ENCODE measurements around the gene LPO.
A peak's percentile ranks its signal among the peaks of the same experiment; 100 is the strongest.

LPO gene

DNA sequence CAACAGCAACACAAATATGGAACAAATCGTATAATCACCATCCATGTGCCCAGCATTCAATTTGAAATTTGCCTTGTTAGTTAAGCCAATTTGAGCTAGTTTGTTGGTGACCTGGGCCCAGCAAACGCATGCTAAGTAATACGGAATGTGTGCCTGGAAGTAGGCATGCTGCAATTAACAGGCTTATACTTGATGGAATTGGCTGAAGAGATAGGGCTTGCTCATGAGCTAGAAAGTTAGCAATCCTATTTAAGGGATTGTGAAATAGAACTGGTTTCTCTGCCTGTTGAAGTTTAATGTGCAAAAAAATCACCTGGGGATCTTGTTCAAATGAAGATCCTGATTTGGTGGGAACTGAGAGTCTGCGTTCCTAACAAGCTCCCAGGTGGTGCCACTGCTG, 8.5 kb upstream of the LPO start:
- no peak for DNase-seq

DNA sequence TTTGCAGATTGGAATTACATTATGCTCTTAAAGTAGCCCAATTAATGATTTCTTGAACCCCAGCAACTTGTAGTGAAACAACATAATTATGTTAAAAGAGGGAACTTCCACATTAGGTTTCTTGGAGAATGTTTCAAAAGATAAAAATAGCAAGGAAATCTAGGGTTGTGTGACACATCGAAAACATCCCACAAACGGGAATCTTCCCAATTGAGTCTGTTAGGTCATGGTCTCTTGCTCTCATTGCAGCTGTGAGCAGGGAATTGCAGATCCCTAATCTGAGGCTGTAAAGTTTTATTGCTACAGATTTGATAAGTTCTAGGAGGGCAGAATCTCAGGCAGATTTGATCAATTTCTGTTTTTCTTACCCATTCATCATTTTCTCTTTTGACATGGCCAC, 6.7 kb upstream of the LPO start:
- no peak for DNase-seq

DNA sequence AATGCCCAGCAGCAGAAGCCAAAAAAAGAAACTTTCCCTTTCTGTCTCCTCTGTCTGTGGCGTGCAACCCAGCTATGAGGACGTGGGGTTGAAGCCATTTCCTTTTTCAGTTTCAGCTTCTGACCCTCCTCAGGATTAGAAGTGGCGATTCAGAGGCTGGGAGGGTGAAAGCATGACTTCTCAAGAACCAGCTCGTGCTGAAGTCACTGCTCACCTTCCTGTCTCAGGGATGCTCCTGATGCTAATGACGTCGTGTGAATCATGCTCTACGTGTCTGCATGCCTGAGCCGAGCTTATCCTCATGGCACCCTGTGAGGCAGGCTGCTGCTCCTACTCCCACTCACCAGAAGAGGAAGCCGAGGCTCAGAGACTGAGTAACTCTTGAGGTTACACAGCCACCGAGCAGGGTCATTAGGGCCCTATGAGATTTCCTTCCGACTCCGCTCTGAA, 5.7 kb upstream of the LPO start:
- no peak for DNase-seq

DNA sequence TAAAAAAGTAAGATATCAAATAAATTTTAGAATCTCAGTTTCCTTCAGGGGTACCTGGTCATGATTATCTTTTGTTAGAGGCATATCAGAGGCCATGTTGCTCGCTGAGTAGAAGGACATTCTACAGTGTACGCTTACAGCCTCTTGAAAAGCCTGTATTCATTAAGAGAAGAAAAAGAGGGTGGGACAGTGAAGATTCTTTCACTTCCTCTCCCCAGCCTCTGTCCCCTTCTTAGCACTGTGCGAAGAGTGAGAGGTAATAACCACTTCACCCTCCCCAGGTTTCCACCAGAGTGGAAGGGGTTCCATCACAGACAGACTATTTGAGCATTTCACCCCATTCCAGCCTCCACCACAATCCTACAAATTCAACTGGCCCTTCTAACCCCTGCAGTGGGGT, 4.8 kb upstream of the LPO start:
- no peak for DNase-seq

DNA sequence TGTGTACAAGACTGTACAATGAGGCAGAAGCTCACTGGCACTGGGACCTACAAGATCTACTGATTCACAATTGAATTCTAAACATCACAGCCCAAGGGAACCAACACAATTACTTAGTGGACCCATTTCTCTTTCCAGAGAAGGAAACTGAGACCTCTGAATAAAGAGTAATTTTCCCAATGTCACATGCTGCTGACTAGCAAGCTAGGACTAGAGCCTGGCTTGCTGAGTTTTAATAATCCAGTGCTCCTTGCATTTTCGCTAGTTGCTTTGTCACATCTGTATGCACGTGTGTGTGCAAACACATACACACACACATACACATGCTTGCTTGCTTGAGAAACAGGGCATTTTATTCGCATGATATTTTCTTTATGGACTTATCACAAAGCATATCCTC, 3.9 kb upstream of the LPO start:
- DNase-seq: no peak

DNA sequence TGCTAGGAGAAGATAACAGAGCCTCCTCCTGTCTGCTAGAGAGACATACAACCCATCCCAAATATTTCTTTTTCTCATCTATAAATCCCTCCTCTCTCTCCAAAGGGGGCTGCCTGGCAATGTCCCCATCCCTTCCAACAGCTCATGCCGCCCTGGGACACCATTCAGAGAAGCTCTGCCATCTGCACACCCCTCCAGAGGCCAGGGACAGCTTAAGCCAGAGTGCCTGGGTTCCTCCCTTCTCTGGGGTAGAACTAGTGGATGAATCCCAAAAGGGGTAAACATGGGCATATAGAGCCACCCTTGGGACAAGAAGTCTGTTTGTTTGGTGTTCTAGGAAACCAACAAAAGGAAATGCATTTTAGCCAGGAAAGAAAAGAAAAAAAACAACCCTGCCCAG, 2.6 kb upstream of the LPO start:
- no peak for DNase-seq

DNA sequence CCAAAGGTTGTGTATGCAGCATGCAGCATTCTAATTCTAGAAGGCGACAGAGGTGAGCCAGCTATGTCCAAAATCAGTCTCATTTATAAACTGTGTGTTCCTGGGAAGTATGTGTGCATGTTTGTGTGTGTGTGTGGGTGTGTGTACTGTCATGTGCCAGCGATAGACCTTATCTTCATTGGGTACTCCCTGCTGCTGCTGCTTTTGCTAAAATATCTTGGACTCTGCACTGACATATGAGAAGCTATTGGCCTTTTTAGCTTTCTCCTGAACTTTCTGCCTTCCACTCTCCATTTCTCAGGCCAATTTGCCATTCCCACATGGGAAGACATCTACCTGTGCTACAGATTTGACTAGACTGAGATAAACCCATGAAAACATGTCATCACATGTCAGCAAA, 2.0 kb upstream of the LPO start:
- no peak for DNase-seq

DNA sequence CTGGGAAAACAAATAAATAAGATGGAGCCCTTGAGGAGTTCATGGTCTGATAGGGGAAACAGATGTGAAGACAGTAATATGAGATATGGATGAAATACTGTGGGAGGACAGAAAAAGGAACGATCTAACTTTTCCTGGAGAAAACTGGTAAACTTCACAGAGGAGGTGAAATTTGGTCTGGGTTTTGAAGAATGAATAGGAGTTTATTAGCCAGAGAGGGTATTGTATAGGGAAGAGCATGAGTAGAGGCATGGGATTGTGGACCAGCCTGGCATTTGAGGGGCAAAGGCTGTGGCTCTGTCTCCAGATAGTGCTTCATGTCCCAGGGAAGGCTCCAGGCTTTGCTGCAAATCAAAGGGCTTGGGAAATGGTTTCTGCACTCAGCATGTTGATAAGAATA, 1.6 kb downstream of the LPO start:
- DNase-seq: no peak

DNA sequence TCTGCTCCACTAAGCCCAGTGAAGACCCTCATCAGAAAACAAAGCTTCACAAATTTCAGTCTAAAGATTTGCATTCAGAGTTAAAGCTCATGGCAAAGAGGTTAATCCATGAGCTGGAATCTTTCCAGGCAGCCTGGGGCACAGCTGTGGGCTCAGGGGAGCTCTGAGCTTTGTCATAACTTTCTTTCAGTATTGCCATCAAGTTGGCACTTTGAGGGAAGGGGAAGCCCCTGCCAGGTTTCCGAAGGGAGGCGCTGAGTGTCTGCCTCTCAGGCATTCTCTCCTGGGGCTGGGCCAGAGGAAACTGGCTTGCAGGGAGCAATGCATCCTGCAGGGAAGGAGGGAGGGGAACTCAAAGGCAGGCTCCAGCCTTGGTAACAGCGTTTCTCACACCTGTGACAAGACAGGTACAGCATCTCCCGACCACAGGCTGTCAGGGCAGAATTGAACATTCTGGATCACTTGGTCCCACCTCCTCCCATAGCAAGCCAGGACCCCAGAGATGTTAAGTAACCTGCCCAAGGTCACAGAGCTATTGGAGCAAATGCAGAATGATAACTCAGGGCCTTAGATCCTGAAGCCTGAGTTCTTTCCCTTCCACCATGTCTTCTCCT, 3.9 kb downstream of the LPO start:
- no peak for DNase-seq

DNA sequence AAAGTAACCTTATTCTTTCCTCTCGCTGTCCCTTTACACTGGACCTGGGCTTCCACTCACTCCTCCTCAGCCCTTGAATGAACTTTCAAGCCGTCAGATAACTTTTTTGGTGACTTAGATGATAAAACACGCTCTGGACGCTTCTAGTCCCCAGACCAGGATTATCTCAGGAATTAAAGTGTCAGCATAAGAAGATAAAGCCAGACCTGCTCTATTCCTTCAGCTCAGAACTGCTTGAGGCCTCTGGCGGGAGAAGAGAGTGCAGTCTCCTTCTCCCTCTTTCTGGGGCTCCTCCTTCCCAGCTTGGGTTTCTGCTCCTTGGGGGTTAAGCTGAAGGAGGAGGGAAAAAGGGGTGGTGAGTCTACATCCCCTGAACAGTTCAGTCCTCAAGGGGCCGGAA, 6.6 kb downstream of the LPO start:
- no peak for DNase-seq

DNA sequence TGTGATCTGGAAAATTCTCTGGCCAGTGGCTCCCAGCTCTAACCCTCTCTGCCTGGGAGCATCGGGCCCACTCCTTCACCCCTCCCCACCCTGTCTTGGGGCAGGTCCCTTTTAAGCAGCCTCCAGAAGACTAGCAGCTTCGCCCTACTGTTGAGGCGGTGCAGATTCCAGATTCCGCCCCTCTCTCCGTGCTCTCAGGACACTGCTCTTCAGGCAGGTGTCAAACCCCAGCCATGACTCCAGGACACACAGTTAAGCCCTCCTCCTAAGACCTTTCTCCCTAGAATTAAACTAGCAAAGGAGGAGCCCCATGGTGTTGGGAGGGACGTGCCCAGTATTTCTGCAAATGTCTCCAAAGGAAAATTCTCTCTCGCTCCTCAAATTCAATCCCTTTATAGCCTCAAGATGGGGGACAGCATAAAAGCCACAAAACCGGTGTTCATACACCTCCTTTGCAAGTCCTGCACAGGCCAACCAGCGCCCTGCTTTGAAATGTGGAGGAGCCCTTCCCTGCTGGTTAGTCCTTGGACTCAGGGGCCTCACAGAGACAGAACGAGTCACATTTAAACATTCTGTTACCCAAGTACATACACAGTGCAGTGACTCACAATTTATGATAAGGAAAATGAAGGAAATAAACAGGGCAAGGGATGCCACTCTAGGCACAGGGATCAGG, 7.2 kb downstream of the LPO start:
- DNase-seq: no peak

DNA sequence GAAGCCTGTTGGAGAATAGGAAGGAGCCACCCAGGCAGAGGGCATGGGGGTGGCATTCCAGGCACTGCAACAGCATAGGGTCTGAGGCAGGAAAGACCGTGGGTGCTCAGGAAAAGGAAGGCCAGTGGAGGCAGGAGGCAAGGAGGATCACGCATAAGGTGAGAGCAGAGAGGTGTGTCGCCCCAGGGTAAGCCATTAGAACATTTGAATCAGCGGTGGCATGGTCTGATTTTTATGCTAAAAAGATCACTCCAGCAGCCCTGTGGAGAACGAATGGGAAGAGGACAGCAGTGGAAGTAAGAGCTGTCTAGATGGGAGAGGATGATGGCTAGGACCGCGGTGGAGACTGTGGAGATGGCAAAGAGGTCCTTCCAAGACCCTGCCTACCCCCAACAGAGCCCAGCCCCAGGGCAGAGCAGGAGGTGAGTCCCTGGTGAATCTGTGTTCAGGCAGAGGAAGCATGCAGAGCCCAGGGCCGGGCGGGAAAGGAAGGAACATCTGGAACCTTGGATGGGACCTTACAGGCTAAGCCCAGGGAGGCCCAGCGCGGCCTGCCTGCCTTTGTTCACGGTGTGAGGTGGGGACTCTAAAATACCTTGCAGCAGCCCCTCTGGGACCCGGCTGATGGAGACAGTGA, 7.8 kb downstream of the LPO start:
- DNase-seq: no peak

DNA sequence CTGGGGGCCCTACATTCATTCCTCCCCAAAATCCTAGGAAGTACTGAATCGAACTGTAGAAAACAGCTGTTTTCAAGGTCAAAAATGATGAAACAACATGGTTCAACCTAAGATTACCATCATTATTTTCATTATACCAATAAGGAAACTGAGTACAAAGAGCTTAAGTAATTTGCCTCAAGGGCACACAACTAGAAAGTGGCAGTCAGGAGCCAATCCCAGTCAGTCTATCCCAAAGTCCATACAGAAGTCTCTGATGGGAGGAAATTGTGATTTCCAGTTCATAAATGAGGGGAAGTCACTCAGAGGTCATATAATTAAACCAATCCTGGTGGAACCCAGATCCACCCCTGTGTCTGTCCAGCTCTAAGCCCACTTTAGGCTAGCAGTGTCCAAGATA, 8.4 kb downstream of the LPO start:
- DNase-seq: no peak

DNA sequence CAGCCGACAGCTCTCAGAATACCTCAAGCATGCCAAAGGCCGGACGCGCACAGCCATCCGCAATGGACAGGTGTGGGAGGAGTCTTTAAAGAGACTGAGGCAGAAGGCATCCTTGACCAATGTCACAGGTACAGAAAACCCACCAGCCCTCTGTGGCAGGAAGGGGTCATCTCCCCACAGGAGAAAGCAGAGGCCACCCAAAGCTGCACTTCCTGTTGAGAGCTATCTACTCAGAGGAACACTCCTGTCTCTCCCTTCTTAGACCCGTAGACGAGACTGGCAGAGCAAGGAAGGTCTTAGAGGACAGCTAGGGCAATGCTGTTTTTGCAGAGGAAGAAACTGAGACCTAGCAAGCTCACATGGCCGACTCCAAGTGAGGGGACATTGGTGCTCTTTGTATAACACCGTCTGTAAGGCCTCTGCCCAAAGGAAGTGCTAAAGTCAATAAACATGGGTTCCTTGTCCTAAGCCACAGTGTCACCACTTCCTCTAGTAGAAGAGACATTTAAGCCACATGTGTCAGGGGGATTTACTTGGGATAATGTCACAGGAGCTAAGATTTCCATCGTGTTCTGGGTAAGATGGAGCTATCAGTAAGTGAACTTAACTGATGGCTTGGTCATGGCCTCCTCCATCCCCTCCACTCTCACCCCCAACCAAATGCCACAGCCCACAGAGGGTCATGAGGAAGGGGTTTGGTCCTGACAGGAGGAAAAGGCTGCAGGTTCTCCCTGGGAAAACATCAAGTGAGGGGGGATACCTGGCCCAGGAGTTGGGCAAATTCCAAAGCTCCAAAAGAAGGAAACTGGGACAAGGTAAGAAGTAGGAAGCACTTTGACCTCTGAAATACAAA, 9.4 kb downstream of the LPO start:
- no peak for DNase-seq

DNA sequence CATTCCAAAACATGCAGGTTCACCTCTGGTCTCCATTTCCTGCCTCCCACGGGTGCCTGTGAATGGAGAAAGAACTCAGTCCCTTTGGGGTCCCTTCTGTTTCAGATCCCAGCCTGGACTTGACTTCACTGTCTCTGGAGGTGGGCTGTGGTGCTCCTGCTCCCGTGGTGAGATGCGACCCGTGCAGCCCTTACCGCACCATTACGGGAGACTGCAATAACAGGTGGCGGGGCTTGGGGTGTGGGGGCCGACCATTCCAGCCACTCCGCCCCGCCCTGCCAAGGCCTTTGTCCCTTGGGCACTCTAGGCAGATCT, 10.5 kb downstream of the LPO start:
- DNase-seq: no peak

DNA sequence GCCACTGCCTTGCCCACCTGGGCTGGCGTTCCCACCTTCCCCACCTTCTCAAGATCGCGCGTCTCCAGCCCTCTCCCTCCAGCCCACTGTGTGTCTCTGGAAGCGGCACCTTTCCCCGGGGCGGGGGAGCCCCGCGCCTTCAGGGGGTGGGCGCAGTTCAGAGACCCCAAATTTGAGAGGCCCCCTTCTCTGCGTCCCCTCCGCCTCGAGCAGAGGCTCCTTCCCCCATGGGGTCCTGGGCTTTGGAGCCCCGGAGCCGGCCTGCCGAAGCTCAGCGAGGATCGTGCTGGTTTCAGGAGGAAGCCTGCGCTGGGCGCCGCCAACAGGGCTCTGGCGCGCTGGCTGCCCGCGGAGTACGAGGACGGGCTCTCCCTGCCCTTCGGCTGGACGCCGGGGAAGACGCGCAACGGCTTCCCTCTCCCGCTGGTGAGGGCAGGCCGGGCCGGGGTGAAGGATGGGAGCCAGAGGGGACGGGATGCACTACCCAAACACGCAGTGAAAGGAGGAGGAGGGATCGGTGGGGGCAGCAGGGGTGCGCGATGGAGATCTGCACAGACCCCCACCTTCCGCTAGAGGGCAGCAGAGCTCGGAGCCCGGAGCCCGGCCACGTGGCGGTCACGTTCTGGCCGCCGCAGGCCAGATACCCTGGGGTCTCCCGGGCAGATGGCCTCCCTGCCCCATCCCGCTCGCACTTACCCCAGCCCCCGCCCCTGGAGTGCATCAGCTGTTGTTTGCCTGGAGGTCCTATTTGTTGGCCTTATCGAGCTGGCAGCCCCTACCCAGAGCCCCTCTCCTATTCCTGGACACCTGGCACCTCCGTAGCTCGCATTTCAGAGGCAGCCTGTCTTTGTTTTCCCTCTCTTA, 11.1 kb downstream of the LPO start:
- peak; percentile 73 for DNase-seq

DNA sequence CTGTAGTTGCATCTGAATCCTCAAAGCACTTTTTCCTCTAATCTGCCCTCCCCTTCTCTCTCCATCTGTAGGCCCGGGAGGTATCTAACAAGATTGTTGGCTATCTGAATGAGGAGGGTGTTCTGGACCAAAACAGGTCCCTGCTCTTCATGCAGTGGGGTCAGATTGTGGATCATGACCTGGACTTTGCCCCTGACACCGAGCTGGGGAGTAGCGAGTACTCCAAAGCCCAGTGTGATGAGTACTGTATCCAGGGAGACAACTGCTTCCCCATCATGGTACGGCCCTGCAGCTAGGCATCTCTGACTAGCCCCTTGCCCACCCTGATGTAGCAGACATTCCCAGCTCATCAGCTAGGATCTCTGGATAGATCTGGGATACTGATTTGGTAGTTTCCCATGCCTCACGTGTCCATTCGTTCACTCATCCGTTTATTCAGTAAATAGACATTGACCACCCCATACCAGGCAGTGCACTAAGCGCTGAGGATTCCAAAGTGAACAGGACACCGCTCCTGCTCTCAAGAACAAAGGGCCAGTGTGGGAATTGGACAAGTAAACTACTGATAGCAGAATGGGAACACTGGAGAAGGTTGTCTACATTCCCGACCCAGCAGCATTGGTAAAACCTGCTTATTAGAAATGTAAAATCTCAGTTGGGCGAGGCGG, 12.1 kb downstream of the LPO start:
- DNase-seq: no peak

DNA sequence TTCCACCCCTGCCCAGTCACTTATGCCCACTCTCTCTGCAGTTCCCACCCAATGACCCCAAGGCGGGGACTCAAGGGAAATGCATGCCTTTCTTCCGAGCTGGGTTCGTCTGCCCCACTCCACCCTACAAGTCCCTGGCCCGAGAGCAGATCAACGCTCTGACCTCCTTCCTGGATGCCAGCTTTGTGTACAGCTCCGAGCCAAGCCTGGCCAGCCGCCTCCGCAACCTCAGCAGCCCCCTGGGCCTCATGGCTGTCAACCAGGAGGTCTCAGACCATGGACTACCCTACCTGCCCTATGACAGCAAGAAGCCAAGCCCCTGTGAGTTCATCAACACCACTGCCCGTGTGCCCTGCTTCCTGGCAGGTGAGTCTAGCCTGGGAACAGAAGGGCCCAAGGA, 13.8 kb downstream of the LPO start:
- DNase-seq: no peak

DNA sequence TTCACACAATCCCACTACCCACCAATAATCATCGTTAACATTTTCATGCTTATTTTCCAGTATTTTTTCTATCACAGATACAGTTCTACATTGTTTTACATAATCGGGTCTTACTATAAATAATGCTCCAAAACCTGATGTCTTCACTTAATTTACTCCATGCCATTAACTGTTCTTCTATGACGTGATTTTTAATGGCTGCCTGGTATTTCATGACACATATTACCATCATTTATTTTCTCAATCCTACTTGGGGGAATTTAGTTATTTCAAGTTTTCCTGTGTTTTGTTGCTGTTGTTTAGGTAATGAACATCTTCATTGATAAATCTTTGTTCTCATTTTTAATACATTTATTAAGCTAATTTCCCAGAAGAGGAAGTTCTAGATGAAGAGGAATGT, 14.7 kb downstream of the LPO start:
- no peak for DNase-seq

DNA sequence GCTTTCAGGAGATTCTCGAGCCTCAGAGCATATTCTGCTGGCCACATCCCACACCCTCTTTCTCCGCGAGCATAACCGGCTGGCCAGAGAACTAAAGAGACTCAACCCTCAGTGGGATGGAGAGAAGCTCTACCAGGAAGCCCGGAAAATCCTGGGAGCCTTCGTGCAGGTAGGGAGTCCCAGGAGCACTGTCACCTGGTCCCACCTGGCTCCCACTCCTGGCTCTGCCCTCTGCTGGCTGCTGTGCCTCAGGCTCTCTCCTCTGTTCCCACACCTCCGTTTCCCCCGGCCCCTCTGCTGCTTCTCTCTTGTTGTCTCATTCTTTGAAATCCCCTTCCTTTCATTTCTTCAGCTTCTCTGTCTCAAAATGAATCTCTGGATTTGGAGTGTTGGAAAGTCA, 16.4 kb downstream of the LPO start:
- no peak for DNase-seq

DNA sequence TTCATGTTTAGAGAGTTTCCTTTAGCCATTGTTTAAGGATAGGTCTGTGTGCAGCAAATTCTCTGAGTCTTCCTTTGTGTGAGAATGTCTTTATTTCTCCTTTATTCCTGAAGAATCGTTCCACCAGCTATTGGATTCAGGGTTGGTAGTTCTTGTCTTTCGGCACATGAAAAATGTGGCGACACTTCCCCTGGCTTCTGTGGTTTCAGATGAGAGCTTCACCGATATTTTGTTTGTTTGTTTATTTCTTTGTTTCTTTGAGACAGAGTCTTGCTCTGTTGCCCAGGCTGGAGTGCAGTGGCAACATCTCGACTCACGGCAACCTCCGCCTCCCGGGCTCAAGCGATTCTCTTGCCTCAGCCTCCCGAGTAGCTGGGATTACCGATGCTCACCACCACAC, 23.8 kb downstream of the LPO start:
- DNase-seq: no peak

DNA sequence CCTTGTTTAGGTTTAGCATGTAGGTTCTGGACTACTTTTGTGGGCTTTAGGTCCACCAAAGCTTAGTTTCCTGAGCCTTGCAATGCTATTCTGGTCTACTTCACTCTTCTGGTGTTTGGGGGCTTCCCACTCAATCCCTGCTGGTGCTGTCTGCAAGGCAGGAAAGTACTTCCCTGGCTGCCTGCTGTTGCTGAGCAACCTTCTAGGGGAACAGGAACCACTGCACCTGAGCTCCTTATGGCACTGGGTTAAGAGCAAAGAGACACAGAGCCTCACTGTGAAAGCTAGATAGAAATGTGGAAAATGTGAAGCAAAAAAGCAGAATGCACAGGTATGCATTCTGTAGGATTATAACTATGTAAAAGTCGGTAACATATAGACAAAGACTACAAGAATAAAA, 25.4 kb downstream of the LPO start:
- DNase-seq: no peak
